CD4-positive, alpha-beta T cell treated with Interferon gamma for 1 hour (primary cell): ENCODE measurements around the gene SLC19A3.
"Not testable (repeated sequence)": the region's sequence is repeated elsewhere in the genome, so short reads cannot be mapped to it uniquely, and the experiment has no call there.

ENCODE experiments used
- DNase-seq: peaks from one replicate; pipeline ENCODE4 v3.0.0-alpha.2; 2020

SLC19A3 gene

GRCh38 chr2:227717687-227718567 lies at the start of gene SLC19A3:
Gene SLC19A3, minus strand, starts transcription at chr2:227718028. Its CDS starts 15,710 bp downstream, at chr2:227702318.
- DNase-seq = no peak

GRCh38 chr2:227766373-227766883 lies 48.6 kb upstream of the SLC19A3 start:
- DNase-seq = peak; percentile 52

GRCh38 chr2:227765788-227766372 lies 48.1 kb upstream of the SLC19A3 start:
- DNase-seq = no peak

GRCh38 chr2:227761740-227762476 lies 44.1 kb upstream of the SLC19A3 start:
- DNase-seq = no peak

GRCh38 chr2:227759411-227760118 lies 41.7 kb upstream of the SLC19A3 start:
- no peak for DNase-seq

- DNase-seq = not testable (repeated sequence)
Observed at GRCh38 chr2:227756261-227756660, 38.4 kb upstream of the SLC19A3 start.

GRCh38 chr2:227748079-227748478 lies 30.3 kb upstream of the SLC19A3 start:
- no peak for DNase-seq

GRCh38 chr2:227745594-227745993 lies 27.8 kb upstream of the SLC19A3 start, which contains the start of gene SCYGR8:
Gene SCYGR8, plus strand, starts transcription at chr2:227745894. Its CDS starts 0 bp downstream, at chr2:227745894.
- DNase-seq = no peak

GRCh38 chr2:227740705-227741104 lies 22.9 kb upstream of the SLC19A3 start:
- DNase-seq = not testable (repeated sequence)

- DNase-seq = no peak
Observed at GRCh38 chr2:227739351-227739750, 21.5 kb upstream of the SLC19A3 start.

- DNase-seq = no peak
Observed at GRCh38 chr2:227728035-227728434, 10.2 kb upstream of the SLC19A3 start, which contains the start of gene SCYGR7. Gene SCYGR7, plus strand, starts transcription at chr2:227728335. Its CDS starts 0 bp downstream, at chr2:227728335.

- DNase-seq = no peak
Observed at GRCh38 chr2:227724394-227725039, 6.7 kb upstream of the SLC19A3 start, which contains the start of gene SCYGR6. Gene SCYGR6, minus strand, starts transcription at chr2:227724757. Its CDS starts 0 bp downstream, at chr2:227724757.

GRCh38 chr2:227722821-227723220 lies 5.0 kb upstream of the SLC19A3 start:
- not testable (repeated sequence) for DNase-seq

- no peak for DNase-seq
Observed at GRCh38 chr2:227720680-227721079, 2.9 kb upstream of the SLC19A3 start.

- no peak for DNase-seq
Observed at GRCh38 chr2:227719641-227720040, 1.8 kb upstream of the SLC19A3 start.

- DNase-seq = no peak
Observed at GRCh38 chr2:227716501-227716900, 1.3 kb downstream of the SLC19A3 start.

- DNase-seq = no peak
Observed at GRCh38 chr2:227713291-227713690, 4.5 kb downstream of the SLC19A3 start.

GRCh38 chr2:227710986-227711385 lies 6.8 kb downstream of the SLC19A3 start:
- DNase-seq = no peak

GRCh38 chr2:227707390-227707789 lies 10.4 kb downstream of the SLC19A3 start:
- no peak for DNase-seq

- no peak for DNase-seq
Observed at GRCh38 chr2:227706859-227707258, 11.0 kb downstream of the SLC19A3 start.

GRCh38 chr2:227703961-227704360 lies 13.9 kb downstream of the SLC19A3 start:
- no peak for DNase-seq

GRCh38 chr2:227703280-227703732 lies 14.5 kb downstream of the SLC19A3 start:
- no peak for DNase-seq
